NCI-H82 (cell line): ENCODE measurements around the gene FAM186B.

Source experiments
- DNase-seq: peaks from one replicate; lab custom pipeline; 2025; lab: John Stamatoyannopoulos, UW

FAM186B gene

GRCh38 chr12:49552014-49552413, 53.4 kb downstream of the FAM186B start:
- DNase-seq: peak; percentile 21

GRCh38 chr12:49550693-49551252, 54.7 kb downstream of the FAM186B start:
- no peak for DNase-seq

GRCh38 chr12:49549735-49550692, 55.4 kb downstream of the FAM186B start:
- no peak for DNase-seq

- no peak for DNase-seq
Measured at GRCh38 chr12:49548822-49549648, 56.4 kb downstream of the FAM186B start.

- no peak for DNase-seq
Measured at GRCh38 chr12:49548481-49548821, 57.0 kb downstream of the FAM186B start.

- DNase-seq: no peak
Measured at GRCh38 chr12:49547090-49547690, 58.2 kb downstream of the FAM186B start.

- DNase-seq: no peak
Measured at GRCh38 chr12:49546481-49546880, 59.0 kb downstream of the FAM186B start.

- DNase-seq: no peak
Measured at GRCh38 chr12:49545815-49546214, 59.6 kb downstream of the FAM186B start.

GRCh38 chr12:49543914-49544815, 61.3 kb downstream of the FAM186B start:
- no peak for DNase-seq

GRCh38 chr12:49543221-49543913, 62.1 kb downstream of the FAM186B start:
- peak; percentile 25 for DNase-seq

- DNase-seq: peak; percentile 75
Measured at GRCh38 chr12:49542592-49543160, 62.8 kb downstream of the FAM186B start.

- no peak for DNase-seq
Measured at GRCh38 chr12:49541911-49542505, 63.4 kb downstream of the FAM186B start.

- no peak for DNase-seq
Measured at GRCh38 chr12:49541140-49541861, 64.1 kb downstream of the FAM186B start.

GRCh38 chr12:49540229-49541139, 65.0 kb downstream of the FAM186B start:
- DNase-seq: no peak

GRCh38 chr12:49539406-49540228, 65.8 kb downstream of the FAM186B start:
- DNase-seq: peak; percentile 57

GRCh38 chr12:49538510-49539403, 66.7 kb downstream of the FAM186B start, which contains the start of gene KCNH3:
Gene KCNH3 (plus strand): TSS chr12:49539030. CDS start chr12:49539417, 387 bp downstream.
- DNase-seq: peak; percentile 96
